Heart left ventricle (tissue), 16 donors: ENCODE data around the gene PPP3R2. TPM values are rescaled to one million over a fixed set of nuclear protein-coding genes. Genes with fewer than 3 reads are reported as not detected.

Source experiments
- ATAC-seq, 4 donors: fragments of 200-7000 bp; cut with Tn5 transposase; one replicate each; pipeline ENCODE4 v1.9.1; 2020 to 2022; ENCODE audit warnings: moderate library complexity in 4 of 4, mild to moderate bottlenecking in 3 of 4, moderate number of reproducible peaks in 1 of 4
- DNase-seq, 5 donors: peaks; one replicate each; pipeline ENCODE4 v3.0.0-alpha.2; 2020
- H3K27ac ChIP-seq, 12 donors: fragments of 200-600 bp; sonication (generic) in 4 of 12; one replicate each; pipeline versions ENCODE4 v1.5.0 to v1.8.0; 2016 to 2022; ENCODE audit warnings: mild to moderate bottlenecking in 2 of 12
- H3K27me3 ChIP-seq, 9 donors: fragments of 200-600 bp; sonication (generic) in 2 of 9; one replicate each; pipeline versions ENCODE4 v1.5.1 to v1.8.0; 2016 to 2022; ENCODE audit warnings: mild to moderate bottlenecking in 3 of 9
- H3K36me3 ChIP-seq, 9 donors: fragments of 200-600 bp; sonication (generic) in 2 of 9; one replicate each; pipeline versions ENCODE4 v1.5.0 to v1.8.0; 2018 to 2022; ENCODE audit warnings: mild to moderate bottlenecking in 2 of 9
- H3K4me1 ChIP-seq, 12 donors: fragments of 200-600 bp; sonication (generic) in 4 of 12; one replicate each; pipeline versions ENCODE4 v1.5.0 to v1.8.0; 2016 to 2022; ENCODE audit warnings: mild to moderate bottlenecking in 3 of 12
- H3K4me3 ChIP-seq, 12 donors: fragments of 200-600 bp; sonication (generic) in 4 of 12; one replicate each; pipeline versions ENCODE4 v1.5.0 to v1.8.0; 2017 to 2022; ENCODE audit warnings: mild to moderate bottlenecking in 9 of 12, moderate library complexity in 4 of 12
- H3K9me3 ChIP-seq, 12 donors: fragments of 200-600 bp; sonication (generic) in 4 of 12; one replicate each; pipeline versions ENCODE4 v1.5.0 to v1.8.0; 2016 to 2022; ENCODE audit warnings: mild to moderate bottlenecking in 1 of 12
- POLR2A ChIP-seq, 2 donors: fragments of 450-650 bp; IDR thresholded peaks; one replicate each; pipeline ENCODE4 v1.6.1; 2017; ENCODE audit warnings: antibody characterized with exemption in 2 of 2, mild to moderate bottlenecking in 2 of 2, moderate library complexity in 2 of 2
- WGBS, 4 donors: extraction: QIAGEN DNeasy Blood & Tissue Kit in 2 of 4; methylation state at CpG; one replicate each; pipeline versions ENCODE4 v1.1.5 to v1.1.7; 2013 to 2018; 5-methylcytosine and 5-hydroxymethylcytosine counted together
- intact Hi-C, 10 donors: fragments of 100-400 bp; cut with DNase I; formaldehyde crosslinking; loops; one replicate each; pipeline versions ENCODE4 v1.11.1 to v1.14.2; 2022
- polyA plus RNA-seq, 2 donors: library from polyadenylated mRNA; stranded (reverse); fragments of 200-250 nt; gene quantifications; one replicate each; pipeline ENCODE4 v1.2.3, GENCODE V29; 2013
- total RNA-seq, 9 donors: library from RNA; depleted of rRNA in 2 of 9; stranded (reverse); fragments of >200 nt in 2 of 9; fragmentation: NEBNext Ultra II Directional in 3 of 9; extraction: Animal tissue kit (Norgen Biotek cat#: 25700) in 3 of 9; gene quantifications; one replicate each; pipeline versions ENCODE4 v1.1.0 to v1.2.4, GENCODE V29; 2016 to 2023
- TF ChIP-seq, protein P1 (sequence below), 12 donors: fragments of 200-600 bp; sonication (generic) in 4 of 12; IDR thresholded peaks; one replicate each; pipeline versions ENCODE4 v1.5.0 to v1.8.0; 2018 to 2022; ENCODE audit warnings: antibody characterized with exemption in 12 of 12, mild to moderate bottlenecking in 5 of 12
- donor health status: ischemic (EF 13 %, LVEDD 7.1; RV severe dilation, severe dysfunction).
- donor health status: healthy with polysubstance abuse.
- donor health status: DM: no; HTN: yes; CAD: no.
- donor health status: DM: no; HTN: no; CAD: no.
- donor health status: ischemic (EF 25% LVEDD 6.9; RV normal size, moderate dysfunction).
- donor health status: ischemic (EF 25% LVEDD 5.7; RV mildly dilated, moderate dysfunction).
- donor health status: healthy.
- donor health status: DM: yes; HTN: yes; CAD: no.
- donor health status: ischemic (EF 35%, LVEDD 5.7; RV mildly dilated, moderate dysfunction).
- donor health status: nonischemic (EF 11% LVEDD 7.7; RV severe dilation, severe dysfunction).
- donor health status: DM: yes; HTN: yes; CAD: no.
- donor health status: PGD.
- donor health status: ischemic (EF 29% LVEDD 5.4; RV normal size, mild dysfunction).
- donor health status: nonischemic (EF 23%, LVEDD 6.1; RV moderate dilation, normal function).

PPP3R2 gene
- total and polyA plus RNA-seq, 11 donors, result not detected

DNA sequence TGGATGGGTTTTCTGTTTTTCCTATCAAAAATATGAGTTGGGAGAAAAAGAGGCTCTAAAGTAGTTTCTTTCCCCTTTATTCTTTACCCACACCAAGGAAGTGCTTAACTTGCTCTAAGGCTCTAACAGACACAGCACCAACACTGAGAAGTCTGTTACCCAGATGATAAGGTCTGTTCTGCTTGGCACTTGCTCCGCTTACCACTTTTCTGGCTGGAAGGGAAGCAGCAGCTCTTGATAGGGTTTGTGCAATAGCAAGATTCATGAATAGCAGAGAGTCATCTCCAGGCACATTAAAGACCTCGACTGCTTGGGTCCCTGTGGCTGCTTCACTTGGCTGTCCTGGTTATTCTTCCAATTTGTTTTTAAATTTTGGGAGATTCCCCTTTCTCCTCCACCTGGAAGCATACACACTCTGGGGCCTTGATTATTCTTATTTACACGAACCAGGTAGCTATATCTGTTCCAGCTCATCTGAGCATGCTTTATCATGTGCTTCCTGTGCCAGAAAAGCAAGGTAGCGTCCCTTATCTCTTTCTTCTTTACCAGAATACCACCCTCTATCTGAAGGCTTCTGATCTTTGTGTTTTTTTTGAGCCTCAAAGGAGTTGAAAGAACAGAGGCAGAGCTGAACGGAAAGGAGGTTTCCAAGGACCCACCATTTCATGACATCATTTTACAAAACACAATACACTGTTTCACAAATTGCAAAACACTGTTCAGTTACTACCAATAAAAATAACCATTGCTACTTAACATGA is 24.8 kb downstream of the PPP3R2 start:
- Histone ChIP-seq H3K27me3 (no peaks in the 10 kb centered on the region), H3K27ac (no peak overlapping the region), H3K36me3 (peaks cover 0 to 56% (median 33%) of the 10 kb centered on the region in 9 donors), H3K4me1 (peaks cover 0 to 3% (median 0%) of the 10 kb centered on the region in 12 donors), H3K4me3 (no peak overlapping the region), H3K9me3 (no peaks in the 10 kb centered on the region)
- intact Hi-C loops, result no loop called here
- DNase-seq (no peak), ATAC-seq (peak in 3 of 4 donors; percentile 42 to 86 (median 81))
- TF ChIP-seq POLR2A (IDR thresholded peaks at IDR 0.05), result no peak
- TF ChIP-seq, protein P1, sequence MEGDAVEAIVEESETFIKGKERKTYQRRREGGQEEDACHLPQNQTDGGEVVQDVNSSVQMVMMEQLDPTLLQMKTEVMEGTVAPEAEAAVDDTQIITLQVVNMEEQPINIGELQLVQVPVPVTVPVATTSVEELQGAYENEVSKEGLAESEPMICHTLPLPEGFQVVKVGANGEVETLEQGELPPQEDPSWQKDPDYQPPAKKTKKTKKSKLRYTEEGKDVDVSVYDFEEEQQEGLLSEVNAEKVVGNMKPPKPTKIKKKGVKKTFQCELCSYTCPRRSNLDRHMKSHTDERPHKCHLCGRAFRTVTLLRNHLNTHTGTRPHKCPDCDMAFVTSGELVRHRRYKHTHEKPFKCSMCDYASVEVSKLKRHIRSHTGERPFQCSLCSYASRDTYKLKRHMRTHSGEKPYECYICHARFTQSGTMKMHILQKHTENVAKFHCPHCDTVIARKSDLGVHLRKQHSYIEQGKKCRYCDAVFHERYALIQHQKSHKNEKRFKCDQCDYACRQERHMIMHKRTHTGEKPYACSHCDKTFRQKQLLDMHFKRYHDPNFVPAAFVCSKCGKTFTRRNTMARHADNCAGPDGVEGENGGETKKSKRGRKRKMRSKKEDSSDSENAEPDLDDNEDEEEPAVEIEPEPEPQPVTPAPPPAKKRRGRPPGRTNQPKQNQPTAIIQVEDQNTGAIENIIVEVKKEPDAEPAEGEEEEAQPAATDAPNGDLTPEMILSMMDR (IDR thresholded peaks at IDR 0.05), result no peak
- WGBS, 4 donors, result 50 to 57% (median 55%) methylated on average over 5 of the region's 5 CpGs

- no peak overlapping the region for H3K4me3 ChIP-seq
- no peaks in the 10 kb centered on the region for H3K27me3 ChIP-seq
- DNase-seq (no peak), ATAC-seq (no peak)
- H3K4me1 ChIP-seq, result peaks cover 0 to 3% (median 0%) of the 10 kb centered on the region in 12 donors
- TF ChIP-seq, protein P1 (IDR thresholded peaks at IDR 0.05), result no peak
- TF ChIP-seq POLR2A (IDR thresholded peaks at IDR 0.05), result no peak
- WGBS, 4 donors, result 93 to 97% (median 95%) methylated on average over 3 of the region's 3 CpGs
- H3K27ac ChIP-seq, result no peak overlapping the region
- intact Hi-C loops, result no loop called here
- no peaks in the 10 kb centered on the region for H3K9me3 ChIP-seq
- peaks cover 0 to 77% (median 54%) of the 10 kb centered on the region in 9 donors for H3K36me3 ChIP-seq
Measured at GRCh38 chr9:101567725-101568350, 26.9 kb downstream of the PPP3R2 start.

GRCh38 chr9:101566904-101567724 is 27.7 kb downstream of the PPP3R2 start:
- H3K4me1 ChIP-seq, result peaks cover 0 to 3% (median 0%) of the 10 kb centered on the region in 12 donors
- H3K36me3 ChIP-seq, result peaks cover 0 to 84% (median 61%) of the 10 kb centered on the region in 9 donors
- no peak for TF ChIP-seq POLR2A (IDR thresholded peaks at IDR 0.05)
- TF ChIP-seq, protein P1 (IDR thresholded peaks at IDR 0.05), result peak in 8 of 12 donors; percentile 10 to 43 (median 30)
- WGBS, 4 donors, result 83 to 88% (median 85%) methylated on average over 5 of the region's 5 CpGs
- no peak overlapping the region for H3K4me3 ChIP-seq
- no peaks in the 10 kb centered on the region for H3K27me3 ChIP-seq
- DNase-seq (no peak), ATAC-seq (no peak)
- H3K27ac ChIP-seq, result no peak overlapping the region
- intact Hi-C loops, result no loop called here
- H3K9me3 ChIP-seq, result no peaks in the 10 kb centered on the region

DNA sequence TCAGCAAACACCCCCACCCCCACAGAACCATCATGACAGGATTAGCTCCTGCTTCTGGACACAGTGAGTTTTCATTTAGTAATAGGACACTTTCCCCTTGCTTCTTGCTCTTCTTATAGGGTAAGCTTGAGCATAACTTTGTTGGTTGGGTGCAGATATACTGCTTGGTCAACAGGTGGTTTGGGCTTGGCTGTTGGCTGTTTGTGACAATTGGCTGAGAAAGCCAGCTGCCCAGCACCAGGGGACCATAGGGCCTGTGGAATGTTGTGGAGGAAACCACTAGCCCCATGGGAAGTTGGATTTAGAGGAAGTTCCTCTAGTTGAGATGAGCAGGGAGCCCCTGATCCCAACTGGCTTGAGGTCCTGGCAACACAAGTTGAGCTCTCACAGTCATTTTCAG is 30.5 kb downstream of the PPP3R2 start:
- H3K9me3 ChIP-seq, result peaks cover 0 to 5% (median 0%) of the 10 kb centered on the region in 12 donors
- no peak overlapping the region for H3K4me3 ChIP-seq
- intact Hi-C loops, result no loop called here
- no peaks in the 10 kb centered on the region for H3K4me1 ChIP-seq
- H3K27ac ChIP-seq, result no peak overlapping the region
- no peak for TF ChIP-seq POLR2A (IDR thresholded peaks at IDR 0.05)
- no peaks in the 10 kb centered on the region for H3K27me3 ChIP-seq
- H3K36me3 ChIP-seq, result peaks cover 0 to 100% (median 84%) of the 10 kb centered on the region in 9 donors
- DNase-seq, result no peak
- no peak for ATAC-seq
